MM.1S (cell line): Measurements from ENCODE around the gene TMEM86B.
"Not testable (repeated sequence)": the region's sequence is repeated elsewhere in the genome, so short reads cannot be mapped to it uniquely, and the experiment has no call there.

Source experiments
- DNase-seq: peaks from one replicate; pipeline ENCODE4 v3.0.0-alpha.2; 2015
- H2AFZ ChIP-seq: fragments of 300-600 bp; sonication (generic); 2 replicates; pipeline ENCODE4 v1.6.0; 2016; ENCODE audit warnings: antibody characterized with exemption, low read length
- H3F3A ChIP-seq: fragments of 300-600 bp; sonication (generic); 2 replicates; pipeline ENCODE4 v1.6.1; 2016; ENCODE audit warnings: mild to moderate bottlenecking, antibody characterized with exemption, low read length, moderate library complexity, mixed read lengths; ENCODE audit not compliant: insufficient read depth
- H3K27ac ChIP-seq: fragments of 300-600 bp; sonication (generic); 2 replicates; pipeline ENCODE4 v1.5.1; 2016; ENCODE audit warnings: mild to moderate bottlenecking, low read length
- H3K27me3 ChIP-seq: fragments of 300-600 bp; sonication (generic); replicated peaks from 2 replicates; pipeline ENCODE4 v1.6.0; 2016; ENCODE audit warnings: low read length; ENCODE audit not compliant: insufficient read depth
- H3K36me3 ChIP-seq: fragments of 300-600 bp; sonication (generic); replicated peaks from 2 replicates; pipeline ENCODE4 v1.6.1; 2016; ENCODE audit warnings: mild to moderate bottlenecking, low read length, mixed read lengths; ENCODE audit not compliant: insufficient read depth
- H3K4me1 ChIP-seq: fragments of 300-600 bp; sonication (generic); 2 replicates; pipeline ENCODE4 v1.6.1; 2016; ENCODE audit warnings: low read length, mixed read lengths
- H3K4me2 ChIP-seq: fragments of 300-600 bp; sonication (generic); 2 replicates; pipeline ENCODE4 v1.6.0; 2016; ENCODE audit warnings: low read depth, low read length
- H3K4me3 ChIP-seq: fragments of 300-600 bp; sonication (generic); 2 replicates; pipeline ENCODE4 v1.5.1; 2016; ENCODE audit warnings: low read length, mixed read lengths
- H3K79me2 ChIP-seq: fragments of 300-600 bp; sonication (generic); 2 replicates; pipeline ENCODE4 v1.6.1; 2016; ENCODE audit warnings: mixed run types, low read length, mixed read lengths
- H3K9ac ChIP-seq: fragments of 300-600 bp; sonication (generic); 2 replicates; pipeline ENCODE4 v1.6.1; 2016; ENCODE audit warnings: low read length, mixed read lengths
- H3K9me2 ChIP-seq: fragments of 300-600 bp; sonication (generic); replicated peaks from 2 replicates; pipeline ENCODE4 v1.6.1; 2016; ENCODE audit warnings: mild to moderate bottlenecking, low read length, mixed read lengths; ENCODE audit not compliant: insufficient read depth
- H3K9me3 ChIP-seq: fragments of 300-600 bp; sonication (generic); replicated peaks from 2 replicates; pipeline ENCODE4 v1.6.1; 2016; ENCODE audit warnings: mild to moderate bottlenecking, low read length, mixed read lengths; ENCODE audit not compliant: insufficient read depth
- H4K20me1 ChIP-seq: fragments of 300-600 bp; sonication (generic); 2 replicates; pipeline ENCODE4 v1.6.1; 2016; ENCODE audit warnings: mild to moderate bottlenecking, low read length, moderate library complexity, mixed read lengths; ENCODE audit not compliant: insufficient read depth
- CTCF ChIP-seq: fragments of 300-600 bp; sonication (generic); IDR thresholded peaks from 2 replicates; pipeline ENCODE4 v1.5.1; 2016; ENCODE audit warnings: antibody characterized with exemption, low read length, mixed read lengths
- EZH2 ChIP-seq: fragments of 300-600 bp; sonication (generic); optimal IDR thresholded peaks from 2 replicates; pipeline ENCODE3; 2017; ENCODE audit warnings: low read depth, mild to moderate bottlenecking, antibody characterized with exemption, low read length, mixed read lengths
- EZH2phosphoT487 ChIP-seq: fragments of 300-600 bp; sonication (generic); IDR thresholded peaks from 2 replicates; pipeline ENCODE4 v1.6.1; 2018; ENCODE audit warnings: antibody characterized with exemption, low read length

TMEM86B gene

GRCh38 chr19:55208880-55209692 lies 19.5 kb downstream of the TMEM86B start, which contains the start of gene PTPRH:
TSS of gene PTPRH (minus strand) at chr19:55209501. CDS start at chr19:55209433, 68 bp downstream.
- no peak within 1 kb of the TSS for H3K27ac ChIP-seq
- H3F3A ChIP-seq = no peaks in the 10 kb centered on the region
- peaks cover 11% of the 10 kb centered on the region for H3K4me1 ChIP-seq
- H2AFZ ChIP-seq = no peak within 1 kb of the TSS
- no peaks in the 10 kb centered on the region for H4K20me1 ChIP-seq
- H3K9ac ChIP-seq = no peak within 1 kb of the TSS
- H3K79me2 ChIP-seq = no peaks in the 10 kb centered on the region
- TF ChIP-seq EZH2phosphoT487 (no peak), EZH2 (no peak), CTCF (no peak)
- no peaks in the 10 kb centered on the region for H3K9me3 ChIP-seq
- H3K27me3 ChIP-seq = peaks cover 39% of the 10 kb centered on the region
- no peak for DNase-seq
- no peak within 1 kb of the TSS for H3K4me3 ChIP-seq
- no peak within 1 kb of the TSS for H3K4me2 ChIP-seq
- no peaks in the 10 kb centered on the region for H3K36me3 ChIP-seq
- H3K9me2 ChIP-seq = no peaks in the 10 kb centered on the region

GRCh38 chr19:55206664-55207500 lies 21.7 kb downstream of the TMEM86B start:
- peak overlapping the region; percentile 39 for H3K4me2 ChIP-seq
- no peak for TF ChIP-seq EZH2
- no peak for TF ChIP-seq CTCF
- no peak for TF ChIP-seq EZH2phosphoT487
- H2AFZ ChIP-seq = no peak overlapping the region
- H4K20me1 ChIP-seq = no peaks in the 10 kb centered on the region
- peak; percentile 17 for DNase-seq
- H3K9ac ChIP-seq = no peak overlapping the region
- no peak overlapping the region for H3K4me3 ChIP-seq
- no peaks in the 10 kb centered on the region for H3K9me3 ChIP-seq
- H3K36me3 ChIP-seq = no peaks in the 10 kb centered on the region
- no peak overlapping the region for H3K27ac ChIP-seq
- H3K79me2 ChIP-seq = no peaks in the 10 kb centered on the region
- no peaks in the 10 kb centered on the region for H3F3A ChIP-seq
- no peaks in the 10 kb centered on the region for H3K9me2 ChIP-seq
- H3K4me1 ChIP-seq = peaks cover 11% of the 10 kb centered on the region
- H3K27me3 ChIP-seq = peaks cover 46% of the 10 kb centered on the region

GRCh38 chr19:55202199-55202598 lies 26.4 kb downstream of the TMEM86B start:
- H3K79me2 ChIP-seq, DNase-seq, H3K9me3 ChIP-seq, H3K9ac ChIP-seq, H3K4me3 ChIP-seq, H3K36me3 ChIP-seq, H3K27ac ChIP-seq, H3F3A ChIP-seq, H3K9me2 ChIP-seq, H4K20me1 ChIP-seq, H3K4me2 ChIP-seq, H2AFZ ChIP-seq, H3K4me1 ChIP-seq: not testable (repeated sequence)
- H3K27me3 ChIP-seq = peaks cover 88% of the 10 kb centered on the region
